Measurements from ENCODE around the gene CUEDC1. TPM values are rescaled to one million over a fixed set of nuclear protein-coding genes. Genes with fewer than 3 reads are reported as not detected.
A peak's percentile ranks its signal among the peaks of the same experiment; 100 is the strongest.

CUEDC1 gene
- total and polyA plus RNA-seq, 2 of the 13 experiments (the other 11 are each of a cell fraction or from before 2014, with no cell fraction given), result 7.4 to 12.9 TPM

DNA sequence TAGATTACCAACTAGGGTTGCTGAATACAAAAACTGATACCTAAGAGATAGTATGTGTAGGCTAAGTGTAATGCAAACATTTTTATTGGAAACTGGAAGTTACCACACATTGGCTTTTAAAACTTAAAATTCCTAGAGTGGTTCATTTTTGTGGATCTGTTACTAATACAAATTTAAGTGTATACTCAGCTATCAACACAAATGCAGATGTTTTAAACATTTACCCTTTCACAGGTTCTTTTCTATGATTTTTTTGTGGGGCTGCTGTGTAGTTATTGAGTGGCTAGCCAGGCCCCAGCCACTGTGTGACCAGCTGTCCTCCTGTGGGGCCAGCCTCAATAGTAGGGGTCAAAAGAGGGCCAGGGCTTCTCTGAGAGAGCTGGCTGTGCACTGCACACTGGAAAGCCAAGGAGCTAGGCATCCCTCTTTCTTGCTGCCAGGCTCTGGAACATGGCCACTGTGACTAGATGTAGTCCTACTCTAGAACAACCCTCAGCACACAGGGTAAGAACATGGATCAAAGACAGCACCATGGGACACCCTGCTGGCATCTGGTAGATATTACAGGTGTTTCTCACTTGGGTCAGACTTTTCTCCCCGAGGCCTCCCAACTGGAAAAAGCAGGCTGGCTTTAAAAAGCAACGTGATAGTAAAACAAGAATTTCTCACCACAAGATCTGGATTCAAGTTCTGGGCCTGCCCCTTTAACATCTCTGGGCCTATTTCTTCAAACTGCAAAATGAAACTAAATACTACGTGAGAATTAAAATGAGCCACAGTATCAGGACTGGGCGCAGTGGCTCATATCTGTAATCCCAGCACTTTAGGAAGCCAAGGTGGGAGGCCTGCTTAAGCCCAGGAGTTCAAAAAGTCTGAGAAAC lies 40.1 kb upstream of the CUEDC1 start (continued):
- TF ChIP-seq, protein P1, sequence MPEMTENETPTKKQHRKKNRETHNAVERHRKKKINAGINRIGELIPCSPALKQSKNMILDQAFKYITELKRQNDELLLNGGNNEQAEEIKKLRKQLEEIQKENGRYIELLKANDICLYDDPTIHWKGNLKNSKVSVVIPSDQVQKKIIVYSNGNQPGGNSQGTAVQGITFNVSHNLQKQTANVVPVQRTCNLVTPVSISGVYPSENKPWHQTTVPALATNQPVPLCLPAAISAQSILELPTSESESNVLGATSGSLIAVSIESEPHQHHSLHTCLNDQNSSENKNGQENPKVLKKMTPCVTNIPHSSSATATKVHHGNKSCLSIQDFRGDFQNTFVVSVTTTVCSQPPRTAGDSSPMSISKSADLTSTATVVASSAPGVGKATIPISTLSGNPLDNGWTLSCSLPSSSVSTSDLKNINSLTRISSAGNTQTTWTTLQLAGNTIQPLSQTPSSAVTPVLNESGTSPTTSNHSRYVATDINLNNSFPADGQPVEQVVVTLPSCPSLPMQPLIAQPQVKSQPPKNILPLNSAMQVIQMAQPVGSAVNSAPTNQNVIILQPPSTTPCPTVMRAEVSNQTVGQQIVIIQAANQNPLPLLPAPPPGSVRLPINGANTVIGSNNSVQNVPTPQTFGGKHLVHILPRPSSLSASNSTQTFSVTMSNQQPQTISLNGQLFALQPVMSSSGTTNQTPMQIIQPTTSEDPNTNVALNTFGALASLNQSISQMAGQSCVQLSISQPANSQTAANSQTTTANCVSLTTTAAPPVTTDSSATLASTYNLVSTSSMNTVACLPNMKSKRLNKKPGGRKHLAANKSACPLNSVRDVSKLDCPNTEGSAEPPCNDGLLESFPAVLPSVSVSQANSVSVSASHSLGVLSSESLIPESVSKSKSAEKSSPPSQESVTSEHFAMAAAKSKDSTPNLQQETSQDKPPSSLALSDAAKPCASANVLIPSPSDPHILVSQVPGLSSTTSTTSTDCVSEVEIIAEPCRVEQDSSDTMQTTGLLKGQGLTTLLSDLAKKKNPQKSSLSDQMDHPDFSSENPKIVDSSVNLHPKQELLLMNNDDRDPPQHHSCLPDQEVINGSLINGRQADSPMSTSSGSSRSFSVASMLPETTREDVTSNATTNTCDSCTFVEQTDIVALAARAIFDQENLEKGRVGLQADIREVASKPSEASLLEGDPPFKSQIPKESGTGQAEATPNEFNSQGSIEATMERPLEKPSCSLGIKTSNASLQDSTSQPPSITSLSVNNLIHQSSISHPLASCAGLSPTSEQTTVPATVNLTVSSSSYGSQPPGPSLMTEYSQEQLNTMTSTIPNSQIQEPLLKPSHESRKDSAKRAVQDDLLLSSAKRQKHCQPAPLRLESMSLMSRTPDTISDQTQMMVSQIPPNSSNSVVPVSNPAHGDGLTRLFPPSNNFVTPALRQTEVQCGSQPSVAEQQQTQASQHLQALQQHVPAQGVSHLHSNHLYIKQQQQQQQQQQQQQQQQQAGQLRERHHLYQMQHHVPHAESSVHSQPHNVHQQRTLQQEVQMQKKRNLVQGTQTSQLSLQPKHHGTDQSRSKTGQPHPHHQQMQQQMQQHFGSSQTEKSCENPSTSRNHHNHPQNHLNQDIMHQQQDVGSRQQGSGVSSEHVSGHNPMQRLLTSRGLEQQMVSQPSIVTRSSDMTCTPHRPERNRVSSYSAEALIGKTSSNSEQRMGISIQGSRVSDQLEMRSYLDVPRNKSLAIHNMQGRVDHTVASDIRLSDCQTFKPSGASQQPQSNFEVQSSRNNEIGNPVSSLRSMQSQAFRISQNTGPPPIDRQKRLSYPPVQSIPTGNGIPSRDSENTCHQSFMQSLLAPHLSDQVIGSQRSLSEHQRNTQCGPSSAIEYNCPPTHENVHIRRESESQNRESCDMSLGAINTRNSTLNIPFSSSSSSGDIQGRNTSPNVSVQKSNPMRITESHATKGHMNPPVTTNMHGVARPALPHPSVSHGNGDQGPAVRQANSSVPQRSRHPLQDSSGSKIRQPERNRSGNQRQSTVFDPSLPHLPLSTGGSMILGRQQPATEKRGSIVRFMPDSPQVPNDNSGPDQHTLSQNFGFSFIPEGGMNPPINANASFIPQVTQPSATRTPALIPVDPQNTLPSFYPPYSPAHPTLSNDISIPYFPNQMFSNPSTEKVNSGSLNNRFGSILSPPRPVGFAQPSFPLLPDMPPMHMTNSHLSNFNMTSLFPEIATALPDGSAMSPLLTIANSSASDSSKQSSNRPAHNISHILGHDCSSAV (CRISPR knock-in tag; IDR thresholded peaks at IDR 0.05; ENCODE audit: borderline replicate concordance), result no peak
- TF ChIP-seq NCOR1 (IDR thresholded peaks at IDR 0.05; ENCODE audit: borderline replicate concordance, low read length) (no peak), ATM (IDR thresholded peaks at IDR 0.05; ENCODE audit: borderline replicate concordance) (no peak), ZFP41 (CRISPR knock-in tag; IDR thresholded peaks at IDR 0.05; ENCODE audit: borderline replicate concordance) (no peak), ZNF180 (CRISPR knock-in tag; IDR thresholded peaks at IDR 0.05; ENCODE audit: borderline replicate concordance, low read depth) (no peak), ARNT2 (CRISPR knock-in tag; IDR thresholded peaks at IDR 0.05; ENCODE audit: low read depth) (no peak), CSRNP2 (CRISPR knock-in tag; conservative IDR thresholded peaks at IDR 0.05; ENCODE audit: low read depth) (no peak), ZC3H4 (CRISPR knock-in tag; IDR thresholded peaks at IDR 0.05; ENCODE audit: borderline replicate concordance) (peak; percentile 93; the same call in 1 of the 2 replicates), ZNF414 (CRISPR knock-in tag; IDR thresholded peaks at IDR 0.05) (peak; percentile 70; the same call in 1 of the 2 replicates), E2F1 (CRISPR knock-in tag; IDR thresholded peaks at IDR 0.05) (no peak), PREB (CRISPR knock-in tag; IDR thresholded peaks at IDR 0.05) (no peak), KLF11 (CRISPR knock-in tag; IDR thresholded peaks at IDR 0.05) (no peak)
- TF ChIP-seq, protein P2, sequence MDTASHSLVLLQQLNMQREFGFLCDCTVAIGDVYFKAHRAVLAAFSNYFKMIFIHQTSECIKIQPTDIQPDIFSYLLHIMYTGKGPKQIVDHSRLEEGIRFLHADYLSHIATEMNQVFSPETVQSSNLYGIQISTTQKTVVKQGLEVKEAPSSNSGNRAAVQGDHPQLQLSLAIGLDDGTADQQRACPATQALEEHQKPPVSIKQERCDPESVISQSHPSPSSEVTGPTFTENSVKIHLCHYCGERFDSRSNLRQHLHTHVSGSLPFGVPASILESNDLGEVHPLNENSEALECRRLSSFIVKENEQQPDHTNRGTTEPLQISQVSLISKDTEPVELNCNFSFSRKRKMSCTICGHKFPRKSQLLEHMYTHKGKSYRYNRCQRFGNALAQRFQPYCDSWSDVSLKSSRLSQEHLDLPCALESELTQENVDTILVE (CRISPR knock-in tag; IDR thresholded peaks at IDR 0.05), result no peak; the same call in 1 of the 2 replicates

Data from HepG2 (cell line).